Measurements from ENCODE around the gene DAP. TPM values are rescaled to one million over a fixed set of nuclear protein-coding genes. Genes with fewer than 3 reads are reported as not detected.

The DAP gene
- total and polyA plus RNA-seq, 2 of the 4 experiments (the other 2 are of a cell fraction): 49.6 to 189 TPM

GRCh38 chr5:10757043-10757442 lies 4.0 kb downstream of the DAP start:
- H3K79me1 ChIP-seq (ENCODE audit: low read depth in 1 of 2, low read length in 2 of 2): peaks cover 16 to 81% of the 10 kb centered on the region in 2 experiments; a peak in 3 of 4 replicates
- H4K91ac ChIP-seq (ENCODE audit: insufficient read depth, low read depth, low read length): no peak overlapping the region
- ATAC-seq (ENCODE audit: low read depth): no peak
- no peak overlapping the region for H2BK15ac ChIP-seq (ENCODE audit: low read depth, low read length)
- H2AK9ac ChIP-seq (replicated peaks; ENCODE audit: low read depth, low read length, poor library complexity): no peak overlapping the region
- ChIA-PET POLR2A (ENCODE audit: unreplicated experiment) (interaction anchor here (0.6 to 0.7 kb wide), 2 partner anchors 25 to 105 kb away, joined by 3 to 4 read pairs; no protein-coding TSS in a partner anchor), CTCF (interaction anchor here (0.6 to 0.8 kb wide), 2 partner anchors 50 to 54 kb away, joined by 3 to 5 read pairs; no protein-coding TSS in a partner anchor)
- H3K23ac ChIP-seq (ENCODE audit: low read depth, low read length): 0 out of 2 replicates have a peak overlapping the region, but pooled peaks have one; percentile 31
- H3K56ac ChIP-seq (ENCODE audit: extremely low read depth, insufficient read depth, low read length): no peak overlapping the region
- no peak overlapping the region for H3K27ac ChIP-seq (ENCODE audit: insufficient read depth, low read length)
- H4K20me1 ChIP-seq (ENCODE audit: insufficient read depth, low read length): peaks cover 75% of the 10 kb centered on the region
- H4K5ac ChIP-seq (ENCODE audit: low read depth, low read length): no peak overlapping the region
- no peaks in the 10 kb centered on the region for H3K27me3 ChIP-seq (ENCODE audit: control insufficient read depth, insufficient read depth, low read length)
- in situ Hi-C loops (cut with MboI; ENCODE audit: low sequenced_read_pairs) (no loop called here), intact Hi-C loops (cut with micrococcal nuclease) (loop anchor here (2.0 kb wide), 1 partner anchor 426 kb away; no protein-coding TSS in a partner anchor), dilution Hi-C loops (cut with HindIII; ENCODE audit: low sequenced_read_pairs, unreplicated experiment) (no loop called here)
- peaks cover 33% of the 10 kb centered on the region for H3K9me1 ChIP-seq (ENCODE audit: insufficient read depth, low read length)
- H3K4me2 ChIP-seq (ENCODE audit: low read depth, low read length): peak overlapping the region; percentile 67
- H3K4me1 ChIP-seq (ENCODE audit: control insufficient read depth, insufficient read depth, low read length): peaks cover 21% of the 10 kb centered on the region
- H3K4me3 ChIP-seq (ENCODE audit: insufficient read depth, low read depth, low read length): no peak overlapping the region
- H3K9ac ChIP-seq (ENCODE audit: low read depth, low read length): 0 out of 2 replicates have a peak overlapping the region, but pooled peaks have one; percentile 19
- no peak overlapping the region for H2BK20ac ChIP-seq (ENCODE audit: low read depth, low read length)
- no peak overlapping the region for H3K18ac ChIP-seq (ENCODE audit: low read depth, low read length)
- H3K4ac ChIP-seq (ENCODE audit: low read depth, low read length): 0 out of 2 replicates have a peak overlapping the region, but pooled peaks have one; percentile 16
- TF ChIP-seq MAFK (IDR thresholded peaks at IDR 0.05; ENCODE audit: low read depth, low read length): no peak
- TF ChIP-seq, protein P1, sequence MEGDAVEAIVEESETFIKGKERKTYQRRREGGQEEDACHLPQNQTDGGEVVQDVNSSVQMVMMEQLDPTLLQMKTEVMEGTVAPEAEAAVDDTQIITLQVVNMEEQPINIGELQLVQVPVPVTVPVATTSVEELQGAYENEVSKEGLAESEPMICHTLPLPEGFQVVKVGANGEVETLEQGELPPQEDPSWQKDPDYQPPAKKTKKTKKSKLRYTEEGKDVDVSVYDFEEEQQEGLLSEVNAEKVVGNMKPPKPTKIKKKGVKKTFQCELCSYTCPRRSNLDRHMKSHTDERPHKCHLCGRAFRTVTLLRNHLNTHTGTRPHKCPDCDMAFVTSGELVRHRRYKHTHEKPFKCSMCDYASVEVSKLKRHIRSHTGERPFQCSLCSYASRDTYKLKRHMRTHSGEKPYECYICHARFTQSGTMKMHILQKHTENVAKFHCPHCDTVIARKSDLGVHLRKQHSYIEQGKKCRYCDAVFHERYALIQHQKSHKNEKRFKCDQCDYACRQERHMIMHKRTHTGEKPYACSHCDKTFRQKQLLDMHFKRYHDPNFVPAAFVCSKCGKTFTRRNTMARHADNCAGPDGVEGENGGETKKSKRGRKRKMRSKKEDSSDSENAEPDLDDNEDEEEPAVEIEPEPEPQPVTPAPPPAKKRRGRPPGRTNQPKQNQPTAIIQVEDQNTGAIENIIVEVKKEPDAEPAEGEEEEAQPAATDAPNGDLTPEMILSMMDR (conservative IDR thresholded peaks at IDR 0.05; ENCODE audit: low read depth, low read length): no peak
- TF ChIP-seq FOS (IDR thresholded peaks at IDR 0.05; ENCODE audit: low read depth, low read length): no peak
- TF ChIP-seq MAZ (IDR thresholded peaks at IDR 0.05; ENCODE audit: borderline replicate concordance, low read depth, low read length): no peak
- no peak for TF ChIP-seq MXI1 (IDR thresholded peaks at IDR 0.05; ENCODE audit: borderline replicate concordance, low read depth, low read length)
- TF ChIP-seq NFE2L2 (IDR thresholded peaks at IDR 0.05; ENCODE audit: low read depth, low read length): no peak
- H3K9me3 ChIP-seq (ENCODE audit: control insufficient read depth, insufficient read depth, low read length): peaks cover 5% of the 10 kb centered on the region; the same call in 1 of the 2 replicates
- no peak for DNase-seq
- peak overlapping the region; percentile 43; the same call in 1 of the 2 replicates for H3K14ac ChIP-seq (replicated peaks; ENCODE audit: low read depth, low read length)
- peaks cover 33% of the 10 kb centered on the region for H3K36me3 ChIP-seq (ENCODE audit: control insufficient read depth, insufficient read depth, low read length)
- peak overlapping the region in 1 of 2 experiments; percentile 6; a peak in 1 of 4 replicates for H4K8ac ChIP-seq (ENCODE audit: low read depth in 2 of 2, low read length in 2 of 2)
- BruUV-seq (replicated peaks): no TSS peak
- peak overlapping the region; percentile 27 for H2BK5ac ChIP-seq (ENCODE audit: low read depth, low read length, poor library complexity, severe bottlenecking)
- 84% methylated on average over 6 of the region's 9 CpGs; no CpG with 5 or more reads in 1 of the 2 experiments for WGBS, 2 experiments (ENCODE audit: extremely low coverage in 2 of 2, insufficient read length in 1 of 2)
- H2BK120ac ChIP-seq (ENCODE audit: low read depth, low read length): 0 out of 2 replicates have a peak overlapping the region, but pooled peaks have one; percentile 23
- H2AK5ac ChIP-seq (ENCODE audit: low read depth, low read length): peak overlapping the region; percentile 45; the same call in 1 of the 2 replicates
- no peak overlapping the region for H2AFZ ChIP-seq (replicated peaks; ENCODE audit: low read length, poor library complexity)
